A549 (cell line): ENCODE results near the gene BTBD16.

Source experiments
- MAX ChIP-seq: IDR thresholded peaks from 2 replicates; pipeline ENCODE4 v1.6.1; 2012
- PHF8 ChIP-seq: fragments of 200-600 bp; sonication (generic); IDR thresholded peaks from 2 replicates; pipeline ENCODE4 v1.6.1; 2016; ENCODE audit warnings: low read depth, mild to moderate bottlenecking, antibody characterized with exemption, moderate library complexity, borderline replicate concordance
- TF ChIP-seq, protein P1 (sequence below): fragments of 450-650 bp; IDR thresholded peaks from 2 replicates; pipeline ENCODE4 v1.6.1; 2014; ENCODE audit warnings: antibody characterized with exemption

DNA sequence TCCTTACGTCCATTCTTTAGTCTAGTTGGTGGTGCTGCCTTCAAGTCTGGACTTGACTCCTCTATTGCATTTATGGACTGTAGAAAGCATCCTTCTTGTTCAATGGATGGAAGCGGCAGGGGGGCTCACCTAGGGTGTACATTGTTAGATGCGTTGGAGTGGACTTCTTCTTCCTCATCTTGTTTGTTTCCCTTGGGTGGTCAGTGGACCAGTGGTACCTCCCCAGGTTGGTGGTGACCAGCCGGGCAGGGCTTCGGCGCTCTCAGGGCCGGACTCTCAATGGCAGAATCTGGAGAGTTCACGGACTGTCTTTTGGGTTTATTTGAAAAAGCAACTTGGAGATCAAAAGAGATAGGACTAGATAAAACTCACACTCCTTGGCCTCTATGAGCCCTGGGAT, 6.2 kb upstream of the BTBD16 start:
- no peak for TF ChIP-seq MAX
- TF ChIP-seq PHF8, result no peak
- TF ChIP-seq, protein P1, sequence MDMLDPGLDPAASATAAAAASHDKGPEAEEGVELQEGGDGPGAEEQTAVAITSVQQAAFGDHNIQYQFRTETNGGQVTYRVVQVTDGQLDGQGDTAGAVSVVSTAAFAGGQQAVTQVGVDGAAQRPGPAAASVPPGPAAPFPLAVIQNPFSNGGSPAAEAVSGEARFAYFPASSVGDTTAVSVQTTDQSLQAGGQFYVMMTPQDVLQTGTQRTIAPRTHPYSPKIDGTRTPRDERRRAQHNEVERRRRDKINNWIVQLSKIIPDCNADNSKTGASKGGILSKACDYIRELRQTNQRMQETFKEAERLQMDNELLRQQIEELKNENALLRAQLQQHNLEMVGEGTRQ, result no peak
